HepG2 (cell line): ENCODE results near the gene STIM1. TPM values are rescaled to one million over a fixed set of nuclear protein-coding genes. Genes with fewer than 3 reads are reported as not detected.

Experiments used
- BORCS8-MEF2B ChIP-seq: sonication (generic); formaldehyde crosslinking; IDR thresholded peaks from 2 replicates; pipeline ENCODE4 v1.8.0; 2022; ENCODE audit warnings: mild to moderate bottlenecking, missing genetic modification reagents
- EEA1 ChIP-seq: sonication (generic); formaldehyde crosslinking; IDR thresholded peaks from 2 replicates; pipeline ENCODE4 v1.5.1; 2020; ENCODE audit warnings: mild to moderate bottlenecking, missing genetic modification reagents, borderline replicate concordance
- ERF ChIP-seq: IDR thresholded peaks from 2 replicates; pipeline ENCODE4 v1.6.1; 2018; ENCODE audit warnings: missing biosample characterization, missing genetic modification reagents
- GLI4 ChIP-seq: sonication (generic); formaldehyde crosslinking; IDR thresholded peaks from 2 replicates; pipeline ENCODE4 v1.5.1; 2020; ENCODE audit warnings: missing genetic modification reagents, mild to moderate bottlenecking, moderate library complexity, borderline replicate concordance
- HDAC2 ChIP-seq: sonication (generic); formaldehyde crosslinking; IDR thresholded peaks from 2 replicates; pipeline ENCODE4 v1.4.0; 2020; ENCODE audit warnings: missing genetic modification reagents
- HNRNPK ChIP-seq: fragments of 200-400 bp; formaldehyde crosslinking; IDR thresholded peaks from 2 replicates; pipeline ENCODE4 v1.6.1; 2018; ENCODE audit warnings: low read length, low read depth, moderate library complexity, mild to moderate bottlenecking; ENCODE audit not compliant: poor library complexity, severe bottlenecking
- NONO ChIP-seq, 2 experiments: fragments of 450-650 bp in 1 of 2; sonication (generic) in 1 of 2; formaldehyde crosslinking in 1 of 2; IDR thresholded peaks in 1 of 2; conservative IDR thresholded peaks in 1 of 2; 2 replicates each; pipeline versions ENCODE4 v1.6.1 to v1.8.0; 2017 to 2022; ENCODE audit warnings: mild to moderate bottlenecking in 1 of 2, missing genetic modification reagents in 1 of 2, moderate library complexity in 1 of 2
- RCOR2 ChIP-seq: IDR thresholded peaks from 2 replicates; pipeline ENCODE4 v1.6.1; 2016; ENCODE audit warnings: missing biosample characterization, missing genetic modification reagents
- ZBTB42 ChIP-seq: sonication (generic); formaldehyde crosslinking; IDR thresholded peaks from 2 replicates; pipeline ENCODE4 v1.5.0; 2020; ENCODE audit warnings: mild to moderate bottlenecking, missing genetic modification reagents
- ZFP1 ChIP-seq: IDR thresholded peaks from 2 replicates; pipeline ENCODE4 v1.6.1; 2016
- ZNF274 ChIP-seq: sonication (generic); formaldehyde crosslinking; IDR thresholded peaks from 2 replicates; pipeline ENCODE4 v1.5.1; 2020; ENCODE audit warnings: mild to moderate bottlenecking, missing genetic modification reagents
- polyA plus RNA-seq, 8 experiments: library from polyadenylated mRNA; depleted of rRNA in 3 of 8; stranded (reverse) in 7 of 8; unstranded in 1 of 8; fragments of >200 nt; fragmentation: Illumina TruSeq in 4 of 8; extraction: Trizol in 4 of 8; gene quantifications; 2 replicates each; pipeline versions ENCODE4 v1.2.1 to v1.2.3, GENCODE V29; 2011 to 2016; ENCODE audit warnings: low read depth in 4 of 8, missing spikeins in 1 of 8, mixed read lengths in 1 of 8; ENCODE audit not compliant: insufficient read depth in 1 of 8
- total RNA-seq, 5 experiments: library from RNA; depleted of rRNA; stranded (reverse); fragments of >200 nt; fragmentation: Illumina TruSeq; extraction: Trizol; gene quantifications; 2 replicates each; pipeline ENCODE4 v1.2.3, GENCODE V29; 2016; ENCODE audit warnings: low read depth in 1 of 5
- TF ChIP-seq, protein P1 (sequence below): sonication (generic); formaldehyde crosslinking; IDR thresholded peaks from 2 replicates; pipeline ENCODE4 v1.4.0; 2020; ENCODE audit warnings: mild to moderate bottlenecking, missing genetic modification reagents
- TF ChIP-seq, protein P2 (sequence below): IDR thresholded peaks from 2 replicates; pipeline ENCODE4 v1.6.1; 2016; ENCODE audit warnings: missing compliant biosample characterization, missing genetic modification reagents, borderline replicate concordance
- TF ChIP-seq, protein P3 (sequence below): sonication (generic); formaldehyde crosslinking; IDR thresholded peaks from 2 replicates; pipeline ENCODE4 v1.5.1; 2020; ENCODE audit warnings: mild to moderate bottlenecking, missing genetic modification reagents, moderate library complexity
- TF ChIP-seq, protein P4 (sequence below): sonication (generic); formaldehyde crosslinking; conservative IDR thresholded peaks from 2 replicates; pipeline ENCODE4 v1.8.0; 2022; ENCODE audit warnings: low read depth, missing genetic modification reagents
- TF ChIP-seq, protein P5 (sequence below): sonication (generic); formaldehyde crosslinking; IDR thresholded peaks from 2 replicates; pipeline ENCODE4 v1.4.0; 2020; ENCODE audit warnings: missing genetic modification reagents

Gene STIM1
- total and polyA plus RNA-seq, 2 of the 13 experiments (the other 11 are each of a cell fraction or from before 2014, with no cell fraction given): 19.2 to 28.5 TPM

DNA sequence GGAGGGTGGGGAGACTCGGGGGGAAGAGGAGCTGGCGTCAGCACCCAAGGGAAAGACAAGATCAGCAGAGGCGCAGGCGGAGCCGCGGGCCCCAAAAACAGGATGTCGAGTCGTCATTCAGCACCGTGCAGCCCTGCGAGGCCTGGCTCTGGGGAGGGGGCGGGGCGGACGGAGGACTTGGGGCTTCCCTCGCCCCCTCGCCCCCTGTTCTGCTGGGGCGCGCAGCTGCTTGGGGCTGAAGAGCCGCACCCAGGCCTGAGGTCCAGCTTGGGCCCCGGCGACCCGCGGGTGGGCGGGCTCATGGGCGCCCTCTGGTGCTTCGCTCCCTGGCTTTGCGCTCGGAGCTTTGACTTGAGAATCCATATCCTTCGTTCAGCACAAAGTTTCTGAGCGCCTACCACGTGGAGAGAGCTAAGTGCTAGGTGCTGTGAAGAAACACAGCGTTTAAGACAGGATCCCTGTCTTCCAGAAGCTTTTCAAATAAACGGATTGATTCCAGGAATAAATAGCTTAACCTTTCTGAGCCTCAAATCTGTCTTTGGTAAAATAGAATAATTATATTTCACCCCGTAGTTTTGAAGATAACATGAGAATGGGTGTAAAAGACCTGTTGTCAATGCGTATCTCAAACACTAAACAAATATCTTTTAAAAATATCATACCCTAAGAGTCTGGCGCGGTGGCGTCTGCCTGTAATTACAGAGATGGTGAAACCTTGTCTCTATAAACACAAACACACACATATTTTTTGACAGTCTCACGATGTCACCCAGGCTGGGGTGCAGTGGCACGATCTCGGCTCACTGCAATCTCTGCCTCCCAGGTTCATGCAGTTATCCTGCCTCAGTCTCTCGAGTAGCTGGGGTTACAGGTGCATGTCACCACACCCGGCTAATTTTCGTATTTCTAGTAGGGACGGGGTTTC lies 13.8 kb upstream of the STIM1 start (continued):
- TF ChIP-seq ERF (CRISPR knock-in tag) (peak; percentile 76; the same call in 1 of the 2 replicates), ZFP1 (CRISPR knock-in tag) (no peak), BORCS8-MEF2B (0 out of 2 replicates have a peak, but pooled peaks have one; percentile 22), HNRNPK (no peak), NONO (IDR thresholded peaks at IDR 0.05) (no peak), NONO (CRISPR knock-in tag; conservative IDR thresholded peaks at IDR 0.05) (0 out of 2 replicates have a peak, but pooled peaks have one; percentile 16), GLI4 (no peak), ZBTB42 (CRISPR knock-in tag) (no peak), ZNF274 (no peak; the same call in 1 of the 2 replicates), RCOR2 (no peak), HDAC2 (CRISPR knock-in tag) (peak; percentile 34; the same call in 1 of the 2 replicates), EEA1 (CRISPR knock-in tag) (peak; percentile 65; the same call in 1 of the 2 replicates)
- TF ChIP-seq, protein P1, sequence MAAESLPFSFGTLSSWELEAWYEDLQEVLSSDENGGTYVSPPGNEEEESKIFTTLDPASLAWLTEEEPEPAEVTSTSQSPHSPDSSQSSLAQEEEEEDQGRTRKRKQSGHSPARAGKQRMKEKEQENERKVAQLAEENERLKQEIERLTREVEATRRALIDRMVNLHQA (CRISPR knock-in tag): no peak
- TF ChIP-seq, protein P2, sequence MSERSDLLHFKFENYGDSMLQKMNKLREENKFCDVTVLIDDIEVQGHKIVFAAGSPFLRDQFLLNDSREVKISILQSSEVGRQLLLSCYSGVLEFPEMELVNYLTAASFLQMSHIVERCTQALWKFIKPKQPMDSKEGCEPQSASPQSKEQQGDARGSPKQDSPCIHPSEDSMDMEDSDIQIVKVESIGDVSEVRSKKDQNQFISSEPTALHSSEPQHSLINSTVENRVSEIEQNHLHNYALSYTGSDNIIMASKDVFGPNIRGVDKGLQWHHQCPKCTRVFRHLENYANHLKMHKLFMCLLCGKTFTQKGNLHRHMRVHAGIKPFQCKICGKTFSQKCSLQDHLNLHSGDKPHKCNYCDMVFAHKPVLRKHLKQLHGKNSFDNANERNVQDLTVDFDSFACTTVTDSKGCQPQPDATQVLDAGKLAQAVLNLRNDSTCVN: no peak
- TF ChIP-seq, protein P3, sequence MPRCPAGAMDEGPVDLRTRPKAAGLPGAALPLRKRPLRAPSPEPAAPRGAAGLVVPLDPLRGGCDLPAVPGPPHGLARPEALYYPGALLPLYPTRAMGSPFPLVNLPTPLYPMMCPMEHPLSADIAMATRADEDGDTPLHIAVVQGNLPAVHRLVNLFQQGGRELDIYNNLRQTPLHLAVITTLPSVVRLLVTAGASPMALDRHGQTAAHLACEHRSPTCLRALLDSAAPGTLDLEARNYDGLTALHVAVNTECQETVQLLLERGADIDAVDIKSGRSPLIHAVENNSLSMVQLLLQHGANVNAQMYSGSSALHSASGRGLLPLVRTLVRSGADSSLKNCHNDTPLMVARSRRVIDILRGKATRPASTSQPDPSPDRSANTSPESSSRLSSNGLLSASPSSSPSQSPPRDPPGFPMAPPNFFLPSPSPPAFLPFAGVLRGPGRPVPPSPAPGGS (CRISPR knock-in tag): no peak
- TF ChIP-seq, protein P4, sequence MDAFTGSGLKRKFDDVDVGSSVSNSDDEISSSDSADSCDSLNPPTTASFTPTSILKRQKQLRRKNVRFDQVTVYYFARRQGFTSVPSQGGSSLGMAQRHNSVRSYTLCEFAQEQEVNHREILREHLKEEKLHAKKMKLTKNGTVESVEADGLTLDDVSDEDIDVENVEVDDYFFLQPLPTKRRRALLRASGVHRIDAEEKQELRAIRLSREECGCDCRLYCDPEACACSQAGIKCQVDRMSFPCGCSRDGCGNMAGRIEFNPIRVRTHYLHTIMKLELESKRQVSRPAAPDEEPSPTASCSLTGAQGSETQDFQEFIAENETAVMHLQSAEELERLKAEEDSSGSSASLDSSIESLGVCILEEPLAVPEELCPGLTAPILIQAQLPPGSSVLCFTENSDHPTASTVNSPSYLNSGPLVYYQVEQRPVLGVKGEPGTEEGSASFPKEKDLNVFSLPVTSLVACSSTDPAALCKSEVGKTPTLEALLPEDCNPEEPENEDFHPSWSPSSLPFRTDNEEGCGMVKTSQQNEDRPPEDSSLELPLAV (CRISPR knock-in tag): no peak
- TF ChIP-seq, protein P5, sequence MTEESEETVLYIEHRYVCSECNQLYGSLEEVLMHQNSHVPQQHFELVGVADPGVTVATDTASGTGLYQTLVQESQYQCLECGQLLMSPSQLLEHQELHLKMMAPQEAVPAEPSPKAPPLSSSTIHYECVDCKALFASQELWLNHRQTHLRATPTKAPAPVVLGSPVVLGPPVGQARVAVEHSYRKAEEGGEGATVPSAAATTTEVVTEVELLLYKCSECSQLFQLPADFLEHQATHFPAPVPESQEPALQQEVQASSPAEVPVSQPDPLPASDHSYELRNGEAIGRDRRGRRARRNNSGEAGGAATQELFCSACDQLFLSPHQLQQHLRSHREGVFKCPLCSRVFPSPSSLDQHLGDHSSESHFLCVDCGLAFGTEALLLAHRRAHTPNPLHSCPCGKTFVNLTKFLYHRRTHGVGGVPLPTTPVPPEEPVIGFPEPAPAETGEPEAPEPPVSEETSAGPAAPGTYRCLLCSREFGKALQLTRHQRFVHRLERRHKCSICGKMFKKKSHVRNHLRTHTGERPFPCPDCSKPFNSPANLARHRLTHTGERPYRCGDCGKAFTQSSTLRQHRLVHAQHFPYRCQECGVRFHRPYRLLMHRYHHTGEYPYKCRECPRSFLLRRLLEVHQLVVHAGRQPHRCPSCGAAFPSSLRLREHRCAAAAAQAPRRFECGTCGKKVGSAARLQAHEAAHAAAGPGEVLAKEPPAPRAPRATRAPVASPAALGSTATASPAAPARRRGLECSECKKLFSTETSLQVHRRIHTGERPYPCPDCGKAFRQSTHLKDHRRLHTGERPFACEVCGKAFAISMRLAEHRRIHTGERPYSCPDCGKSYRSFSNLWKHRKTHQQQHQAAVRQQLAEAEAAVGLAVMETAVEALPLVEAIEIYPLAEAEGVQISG: peak; percentile 63; the same call in 1 of the 2 replicates
